ENCODE results near the gene TMEM101.

TMEM101 gene

GRCh38 chr17:44006598-44007345, 8.0 kb downstream of the TMEM101 start:
- CTCF ChIA-PET: interaction anchor here (0.8 to 2.6 kb wide), 8 partner anchors 9 to 161 kb away, joined by 3 to 9 read pairs (median 4); no protein-coding TSS in a partner anchor
- POLR2A ChIA-PET: interaction anchor here (0.6 to 1.4 kb wide), 4 partner anchors 15 to 162 kb away, joined by 3 read pairs; no protein-coding TSS in a partner anchor
- peak; percentile 97 for DNase-seq (ENCODE audit: extremely low spot score)
- TF ChIP-seq L3MBTL2 (conservative IDR thresholded peaks at IDR 0.05): peak; percentile 71
- TF ChIP-seq ARNT (IDR thresholded peaks at IDR 0.05): no peak
- no peak for TF ChIP-seq PKNOX1 (IDR thresholded peaks at IDR 0.05)

GRCh38 chr17:44006272-44006597, 8.5 kb downstream of the TMEM101 start:
- TF ChIP-seq ARNT (IDR thresholded peaks at IDR 0.05) (no peak), SUZ12 (IDR thresholded peaks at IDR 0.05) (no peak), CTBP1 (IDR thresholded peaks at IDR 0.05; ENCODE audit: borderline replicate concordance) (no peak), NFRKB (IDR thresholded peaks at IDR 0.05) (no peak), TARDBP (IDR thresholded peaks at IDR 0.05) (no peak), FOXK2 (IDR thresholded peaks at IDR 0.05) (no peak), FOXM1 (IDR thresholded peaks at IDR 0.05; ENCODE audit: borderline replicate concordance) (no peak), FOXA1 (IDR thresholded peaks at IDR 0.05) (no peak), HDGF (IDR thresholded peaks at IDR 0.05; ENCODE audit: borderline replicate concordance) (no peak), ZNF384 (IDR thresholded peaks at IDR 0.05) (no peak), ELF4 (IDR thresholded peaks at IDR 0.05) (no peak), PKNOX1 (IDR thresholded peaks at IDR 0.05) (no peak), LEF1 (IDR thresholded peaks at IDR 0.05; ENCODE audit: borderline replicate concordance) (no peak), L3MBTL2 (conservative IDR thresholded peaks at IDR 0.05) (no peak), SP1 (IDR thresholded peaks at IDR 0.05) (no peak), BHLHE40 (IDR thresholded peaks at IDR 0.05; ENCODE audit: borderline replicate concordance) (no peak)
- CTCF ChIA-PET: interaction anchor here (0.8 to 2.6 kb wide), 3 partner anchors 8 to 160 kb away, joined by 3 to 9 read pairs (median 3); no protein-coding TSS in a partner anchor
- no peak for DNase-seq (ENCODE audit: extremely low spot score)
- POLR2A ChIA-PET: interaction anchor here (0.6 kb wide), 1 partner anchor 62 kb away, joined by 3 read pairs; no protein-coding TSS in a partner anchor

GRCh38 chr17:44005527-44006271, 9.1 kb downstream of the TMEM101 start:
- no peak for DNase-seq (ENCODE audit: extremely low spot score)
- TF ChIP-seq ARNT (IDR thresholded peaks at IDR 0.05) (no peak), HDGF (IDR thresholded peaks at IDR 0.05; ENCODE audit: borderline replicate concordance) (peak; percentile 66; the same call in 1 of the 2 replicates), L3MBTL2 (conservative IDR thresholded peaks at IDR 0.05) (no peak)
- ChIA-PET CTCF (interaction anchor here (0.6 to 2.6 kb wide), 3 partner anchors 62 to 230 kb away, joined by 3 to 9 read pairs (median 3); no protein-coding TSS in a partner anchor), POLR2A (interaction anchor here (0.6 kb wide), 1 partner anchor 62 kb away, joined by 3 read pairs; no protein-coding TSS in a partner anchor)

- DNase-seq (ENCODE audit: extremely low spot score): no peak
- POLR2A ChIA-PET: no interaction called here
Measured at GRCh38 chr17:44004761-44005526, 9.8 kb downstream of the TMEM101 start.

More at GRCh38 chr17:44004761-44005526, 9.8 kb downstream of the TMEM101 start:
- no peak for TF ChIP-seq BHLHE40 (IDR thresholded peaks at IDR 0.05; ENCODE audit: borderline replicate concordance)
- TF ChIP-seq ARNT (IDR thresholded peaks at IDR 0.05): no peak
- TF ChIP-seq L3MBTL2 (conservative IDR thresholded peaks at IDR 0.05): no peak
- TF ChIP-seq FOXK2 (IDR thresholded peaks at IDR 0.05): no peak
- TF ChIP-seq LEF1 (IDR thresholded peaks at IDR 0.05; ENCODE audit: borderline replicate concordance): no peak
- no peak for TF ChIP-seq HDGF (IDR thresholded peaks at IDR 0.05; ENCODE audit: borderline replicate concordance)
- TF ChIP-seq PKNOX1 (IDR thresholded peaks at IDR 0.05): no peak
- no peak for TF ChIP-seq FOXA1 (IDR thresholded peaks at IDR 0.05)
- no peak for TF ChIP-seq ELF4 (IDR thresholded peaks at IDR 0.05)
- TF ChIP-seq SUZ12 (IDR thresholded peaks at IDR 0.05): no peak
- TF ChIP-seq FOXM1 (IDR thresholded peaks at IDR 0.05; ENCODE audit: borderline replicate concordance): no peak
- no peak for TF ChIP-seq CTBP1 (IDR thresholded peaks at IDR 0.05; ENCODE audit: borderline replicate concordance)
- no peak for TF ChIP-seq NFRKB (IDR thresholded peaks at IDR 0.05)
- no peak for TF ChIP-seq SP1 (IDR thresholded peaks at IDR 0.05)
- no peak for TF ChIP-seq ZNF384 (IDR thresholded peaks at IDR 0.05)
- TF ChIP-seq TARDBP (IDR thresholded peaks at IDR 0.05): no peak
- CTCF ChIA-PET: interaction anchor here (0.6 kb wide), 1 partner anchor 229 kb away, joined by 3 read pairs; no protein-coding TSS in a partner anchor

Data from HEK293T (cell line).